GM12878 (cell line): ENCODE results near the gene KDM4C.

ENCODE experiments used
- ASH2L ChIP-seq: fragments of 300-600, 200-600 bp; sonication (generic); IDR thresholded peaks from 2 replicates; pipeline ENCODE4 v1.6.1; 2017; ENCODE audit warnings: low read depth, mild to moderate bottlenecking, borderline replicate concordance
- CHD1 ChIP-seq: IDR thresholded peaks from 2 replicates; pipeline ENCODE4 v1.6.1; 2012; ENCODE audit warnings: low read depth, low read length, improper control_type of control experiment
- FOXM1 ChIP-seq: IDR thresholded peaks from 2 replicates; pipeline ENCODE4 v1.6.1; 2012; ENCODE audit warnings: low read depth, mild to moderate bottlenecking, inconsistent platforms, low read length, moderate library complexity
- MEF2B ChIP-seq: fragments of 450-650 bp; IDR thresholded peaks from 2 replicates; pipeline ENCODE4 v1.6.1; 2018; ENCODE audit warnings: mild to moderate bottlenecking, moderate library complexity; ENCODE audit not compliant: partially characterized antibody, poor library complexity, severe bottlenecking
- NFYB ChIP-seq: IDR thresholded peaks from 2 replicates; pipeline ENCODE4 v1.6.1; 2011; ENCODE audit warnings: low read depth, mild to moderate bottlenecking, low read length, improper control_type of control experiment, moderate library complexity; ENCODE audit not compliant: insufficient read depth
- POLR2A ChIP-seq: IDR thresholded peaks from 2 replicates; pipeline ENCODE4 v1.6.1; 2011; ENCODE audit warnings: low read depth, mild to moderate bottlenecking, low read length
- SIX5 ChIP-seq: IDR thresholded peaks from 2 replicates; pipeline ENCODE4 v1.6.1; 2011; ENCODE audit warnings: mild to moderate bottlenecking, low read depth, low read length, moderate library complexity; ENCODE audit not compliant: severe bottlenecking
- TAF1 ChIP-seq: IDR thresholded peaks from 2 replicates; pipeline ENCODE4 v1.6.1; 2011; ENCODE audit warnings: mild to moderate bottlenecking, low read depth, low read length, borderline replicate concordance
- USF2 ChIP-seq: IDR thresholded peaks from 2 replicates; pipeline ENCODE4 v1.6.1; 2011; ENCODE audit warnings: low read depth, low read length, improper control_type of control experiment, borderline replicate concordance
- ZBTB11 ChIP-seq: fragments of 450-650 bp; formaldehyde crosslinking; IDR thresholded peaks from 2 replicates; pipeline ENCODE4 v1.5.0; 2022; ENCODE audit warnings: mild to moderate bottlenecking, missing genetic modification characterization
- TF ChIP-seq, protein P1 (sequence below): IDR thresholded peaks from 2 replicates; pipeline ENCODE4 v1.6.1; 2012; ENCODE audit warnings: low read depth, low read length, improper control_type of control experiment
- TF ChIP-seq, protein P2 (sequence below), 3 experiments: IDR thresholded peaks in 2 of 3; conservative IDR thresholded peaks in 1 of 3; 2 replicates each; pipeline ENCODE4 v1.5.1; 2011; ENCODE audit warnings: low read depth in 3 of 3, low read length in 3 of 3, mild to moderate bottlenecking in 3 of 3, control low read depth in 2 of 3, moderate library complexity in 2 of 3, inconsistent platforms in 1 of 3, mixed read lengths in 1 of 3; ENCODE audit not compliant: control insufficient read depth in 2 of 3, insufficient read depth in 1 of 3; ENCODE audit errors: extremely low read depth in 1 of 3

GRCh38 chr9:7009065-7009464 is 251.3 kb downstream of the KDM4C start:
- TF ChIP-seq, protein P1, sequence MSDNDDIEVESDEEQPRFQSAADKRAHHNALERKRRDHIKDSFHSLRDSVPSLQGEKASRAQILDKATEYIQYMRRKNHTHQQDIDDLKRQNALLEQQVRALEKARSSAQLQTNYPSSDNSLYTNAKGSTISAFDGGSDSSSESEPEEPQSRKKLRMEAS: no peak
- TF ChIP-seq MEF2B (no peak), ZBTB11 (CRISPR knock-in tag) (no peak), ASH2L (no peak), FOXM1 (no peak), TAF1 (no peak), NFYB (no peak), SIX5 (no peak), USF2 (no peak), CHD1 (no peak), POLR2A (no peak)
- TF ChIP-seq, protein P2, sequence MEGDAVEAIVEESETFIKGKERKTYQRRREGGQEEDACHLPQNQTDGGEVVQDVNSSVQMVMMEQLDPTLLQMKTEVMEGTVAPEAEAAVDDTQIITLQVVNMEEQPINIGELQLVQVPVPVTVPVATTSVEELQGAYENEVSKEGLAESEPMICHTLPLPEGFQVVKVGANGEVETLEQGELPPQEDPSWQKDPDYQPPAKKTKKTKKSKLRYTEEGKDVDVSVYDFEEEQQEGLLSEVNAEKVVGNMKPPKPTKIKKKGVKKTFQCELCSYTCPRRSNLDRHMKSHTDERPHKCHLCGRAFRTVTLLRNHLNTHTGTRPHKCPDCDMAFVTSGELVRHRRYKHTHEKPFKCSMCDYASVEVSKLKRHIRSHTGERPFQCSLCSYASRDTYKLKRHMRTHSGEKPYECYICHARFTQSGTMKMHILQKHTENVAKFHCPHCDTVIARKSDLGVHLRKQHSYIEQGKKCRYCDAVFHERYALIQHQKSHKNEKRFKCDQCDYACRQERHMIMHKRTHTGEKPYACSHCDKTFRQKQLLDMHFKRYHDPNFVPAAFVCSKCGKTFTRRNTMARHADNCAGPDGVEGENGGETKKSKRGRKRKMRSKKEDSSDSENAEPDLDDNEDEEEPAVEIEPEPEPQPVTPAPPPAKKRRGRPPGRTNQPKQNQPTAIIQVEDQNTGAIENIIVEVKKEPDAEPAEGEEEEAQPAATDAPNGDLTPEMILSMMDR (IDR thresholded peaks at IDR 0.05 in 2 of 3, conservative IDR thresholded peaks at IDR 0.05 in 1 of 3; ENCODE audit: control insufficient read depth in 2 of 3, extremely low read depth in 1 of 3, insufficient read depth in 1 of 3, low read depth in 3 of 3, low read length in 3 of 3): no peak
